ENCODE results near the gene HEXA.

Gene HEXA

DNA sequence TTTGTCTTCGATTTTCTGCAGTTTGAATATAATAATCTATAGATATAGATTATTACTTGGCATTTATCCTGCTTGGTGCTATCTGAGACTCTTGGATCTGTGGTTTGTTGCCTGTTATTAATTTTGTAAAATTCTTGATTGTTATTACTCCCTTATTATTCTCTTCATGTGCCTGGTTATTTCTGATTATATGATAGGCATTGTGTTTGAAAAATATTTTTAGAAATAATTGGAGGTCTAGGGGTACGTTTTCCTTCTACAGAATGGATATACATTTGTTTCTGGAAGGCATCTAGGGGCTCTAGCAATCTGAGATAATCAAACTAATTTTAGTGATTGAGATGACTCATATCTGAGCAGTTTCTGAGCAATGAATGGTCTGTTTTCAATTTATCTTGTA, 41.0 kb downstream of the HEXA start:
- in situ Hi-C loops (cut with HindIII; ENCODE audit: low pct_ligation_motif_present, low sequenced_read_pairs): no loop called here

DNA sequence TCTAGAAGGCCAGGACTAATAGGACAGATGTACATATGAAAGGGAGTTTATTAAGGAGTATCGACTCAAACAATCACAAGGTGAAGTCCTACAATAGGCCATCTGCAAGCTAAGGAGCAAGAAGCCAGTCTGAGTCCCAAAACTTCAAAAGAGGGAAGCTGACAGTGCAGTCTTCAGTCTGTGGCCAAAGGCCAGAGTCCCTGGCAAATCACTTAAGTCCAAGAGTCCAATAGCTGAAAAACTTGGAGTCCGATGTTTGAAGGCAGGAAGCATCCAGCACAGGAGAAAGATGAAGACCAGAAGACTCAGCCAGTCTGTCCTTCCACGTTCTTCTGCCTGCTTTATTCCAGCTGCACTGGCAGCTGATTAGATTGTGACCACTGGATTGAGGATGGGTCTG, 44.8 kb downstream of the HEXA start:
- in situ Hi-C loops (cut with HindIII; ENCODE audit: low pct_ligation_motif_present, low sequenced_read_pairs): no loop called here
- TF ChIP-seq, protein P1, sequence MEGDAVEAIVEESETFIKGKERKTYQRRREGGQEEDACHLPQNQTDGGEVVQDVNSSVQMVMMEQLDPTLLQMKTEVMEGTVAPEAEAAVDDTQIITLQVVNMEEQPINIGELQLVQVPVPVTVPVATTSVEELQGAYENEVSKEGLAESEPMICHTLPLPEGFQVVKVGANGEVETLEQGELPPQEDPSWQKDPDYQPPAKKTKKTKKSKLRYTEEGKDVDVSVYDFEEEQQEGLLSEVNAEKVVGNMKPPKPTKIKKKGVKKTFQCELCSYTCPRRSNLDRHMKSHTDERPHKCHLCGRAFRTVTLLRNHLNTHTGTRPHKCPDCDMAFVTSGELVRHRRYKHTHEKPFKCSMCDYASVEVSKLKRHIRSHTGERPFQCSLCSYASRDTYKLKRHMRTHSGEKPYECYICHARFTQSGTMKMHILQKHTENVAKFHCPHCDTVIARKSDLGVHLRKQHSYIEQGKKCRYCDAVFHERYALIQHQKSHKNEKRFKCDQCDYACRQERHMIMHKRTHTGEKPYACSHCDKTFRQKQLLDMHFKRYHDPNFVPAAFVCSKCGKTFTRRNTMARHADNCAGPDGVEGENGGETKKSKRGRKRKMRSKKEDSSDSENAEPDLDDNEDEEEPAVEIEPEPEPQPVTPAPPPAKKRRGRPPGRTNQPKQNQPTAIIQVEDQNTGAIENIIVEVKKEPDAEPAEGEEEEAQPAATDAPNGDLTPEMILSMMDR (IDR thresholded peaks at IDR 0.05; ENCODE audit: low read depth, low read length, missing control alignments): no peak
- no peaks in the 10 kb centered on the region for H3K36me3 ChIP-seq (replicated peaks)
- no peak overlapping the region for H3K4me3 ChIP-seq (ENCODE audit: low read depth, low read length)
- no peaks in the 10 kb centered on the region for H3K27me3 ChIP-seq (replicated peaks)
- DNase-seq: no peak
- H3K27ac ChIP-seq: no peak overlapping the region

More for the DNA sequence above, 41.0 kb downstream of the HEXA start:
- H3K27me3 ChIP-seq (replicated peaks): no peaks in the 10 kb centered on the region
- no peak overlapping the region for H3K27ac ChIP-seq
- H3K4me3 ChIP-seq (ENCODE audit: low read depth, low read length): no peak overlapping the region
- DNase-seq: no peak
- TF ChIP-seq, protein P1 (IDR thresholded peaks at IDR 0.05; ENCODE audit: low read depth, low read length, missing control alignments): no peak
- H3K36me3 ChIP-seq (replicated peaks): no peaks in the 10 kb centered on the region

DNA sequence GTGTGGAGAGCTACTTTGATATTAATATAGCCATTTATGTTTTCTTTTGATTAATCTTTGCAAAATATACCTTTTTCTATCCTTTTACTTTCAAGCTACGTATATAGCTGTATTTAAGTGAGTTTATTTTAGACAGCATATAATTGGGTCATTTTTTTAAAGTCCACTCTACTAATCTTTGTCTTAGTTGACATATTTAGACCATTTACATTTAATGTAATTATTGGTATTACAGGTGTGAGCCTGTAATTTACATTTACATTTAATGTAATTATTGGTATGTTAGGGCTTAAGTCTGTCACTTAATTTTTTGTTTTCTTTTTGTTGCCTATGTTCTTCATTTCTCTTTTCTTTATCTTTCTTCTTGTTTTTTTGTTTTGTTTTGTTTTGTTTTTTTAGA, 52.1 kb downstream of the HEXA start:
- Histone ChIP-seq H3K27ac (no peak overlapping the region), H3K27me3 (replicated peaks) (peaks cover 3% of the 10 kb centered on the region), H3K36me3 (replicated peaks) (no peaks in the 10 kb centered on the region), H3K4me3 (ENCODE audit: low read depth, low read length) (no peak overlapping the region)
- DNase-seq: no peak
- in situ Hi-C loops (cut with HindIII; ENCODE audit: low pct_ligation_motif_present, low sequenced_read_pairs): no loop called here
- TF ChIP-seq, protein P1 (IDR thresholded peaks at IDR 0.05; ENCODE audit: low read depth, low read length, missing control alignments): no peak

DNA sequence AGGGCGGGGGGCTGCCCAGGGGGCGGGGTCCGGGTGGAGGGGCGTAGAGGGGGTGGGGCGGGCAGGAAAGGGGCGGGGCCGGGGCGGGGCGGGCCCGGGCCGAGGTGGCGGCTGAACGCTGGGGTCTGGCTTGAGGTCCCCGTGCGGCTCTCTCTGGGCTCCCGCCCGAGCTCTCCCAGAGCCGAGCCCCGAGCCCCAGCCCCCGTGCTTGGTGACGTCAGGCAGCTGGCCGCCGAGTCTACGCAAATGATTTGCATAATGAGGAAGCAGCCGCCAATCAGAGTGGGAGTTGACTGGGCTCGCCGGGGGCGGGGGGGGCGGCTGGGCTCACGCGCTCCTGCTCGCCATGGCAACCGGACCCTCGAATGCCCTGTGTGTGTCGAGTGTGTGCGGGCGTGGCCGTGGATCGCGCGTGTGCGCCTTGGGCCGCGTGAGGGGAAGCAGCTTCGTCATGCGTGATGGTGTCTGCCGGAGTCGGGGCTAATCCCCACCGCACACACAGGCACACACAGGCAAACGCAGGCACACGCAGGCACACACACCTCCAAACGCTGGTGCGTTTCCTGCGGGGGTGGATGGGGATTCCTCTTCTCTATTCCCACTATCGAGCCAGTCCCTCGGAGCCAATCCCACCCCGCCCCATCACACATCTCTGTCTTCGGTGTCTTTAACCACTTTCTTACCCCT, 55.7 kb downstream of the HEXA start, which contains the start of gene CELF6:
TSS of gene CELF6 (minus strand) at position 173 of the 687 bp plus-strand sequence. CDS start 283 bp downstream, outside the sequence.
- peak; percentile 78 for DNase-seq
- in situ Hi-C loops (cut with HindIII; ENCODE audit: low pct_ligation_motif_present, low sequenced_read_pairs): no loop called here
- Histone ChIP-seq H3K27ac (no peak within 1 kb of the TSS), H3K4me3 (ENCODE audit: low read depth, low read length) (peak within 1 kb of the TSS; percentile 58), H3K27me3 (replicated peaks) (peaks cover 6% of the 10 kb centered on the region), H3K36me3 (replicated peaks) (no peaks in the 10 kb centered on the region)
- TF ChIP-seq, protein P1 (IDR thresholded peaks at IDR 0.05; ENCODE audit: low read depth, low read length, missing control alignments): no peak

DNA sequence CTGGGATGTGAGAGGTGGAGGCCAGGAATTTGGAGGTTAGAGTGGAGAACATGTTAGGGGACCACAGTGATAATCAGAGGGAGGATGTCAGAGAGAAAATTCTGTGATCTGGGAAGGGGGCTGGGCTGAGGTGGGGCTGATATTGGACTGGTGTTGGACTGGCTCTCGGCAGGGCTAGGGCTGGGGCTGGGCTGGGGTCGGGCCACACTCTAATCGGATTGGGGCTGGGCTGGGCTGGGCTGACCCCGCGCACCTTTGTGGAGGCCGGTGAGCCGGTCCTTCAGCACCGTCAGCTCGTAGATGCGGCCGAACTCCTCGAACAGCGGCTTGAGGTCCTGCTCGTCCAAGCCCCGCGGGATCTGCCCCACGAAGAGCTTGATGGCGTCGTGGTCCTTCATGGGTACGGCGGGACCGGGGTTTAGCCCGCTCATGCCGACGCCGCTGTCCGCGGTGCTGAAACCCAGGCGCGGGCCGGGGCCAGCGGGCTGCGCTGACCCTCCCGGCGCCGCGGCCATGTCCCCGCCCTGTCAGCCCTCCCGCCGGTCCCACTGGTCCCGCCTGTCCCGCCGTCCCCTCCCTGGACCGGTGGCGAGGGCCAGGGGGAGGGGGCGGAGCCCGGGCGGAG, 56.3 kb downstream of the HEXA start:
- Histone ChIP-seq H3K4me3 (ENCODE audit: low read depth, low read length) (no peak overlapping the region), H3K27me3 (replicated peaks) (peaks cover 6% of the 10 kb centered on the region), H3K36me3 (replicated peaks) (no peaks in the 10 kb centered on the region), H3K27ac (no peak overlapping the region)
- in situ Hi-C loops (cut with HindIII; ENCODE audit: low pct_ligation_motif_present, low sequenced_read_pairs): no loop called here
- TF ChIP-seq, protein P1 (IDR thresholded peaks at IDR 0.05; ENCODE audit: low read depth, low read length, missing control alignments): no peak
- peak; percentile 13 for DNase-seq

Measured in brain microvascular endothelial cell (primary cell).